SK-MEL-5 (cell line): ENCODE measurements around the gene SRF. TPM values are rescaled to one million over a fixed set of nuclear protein-coding genes. Genes with fewer than 3 reads are reported as not detected.

Experiments
- DNase-seq: peaks from one replicate; pipeline ENCODE4 v3.0.0-alpha.2; 2016; ENCODE audit warnings: low read depth, low spot score
- in situ Hi-C: cut with HindIII; loops from 2 replicates; pipeline ENCODE4 v1.10.0; 2016; ENCODE audit warnings: low sequenced_read_pairs, high pct_unique_total_duplicates, low pct_unique_long_range_greater_than_20kb
- total RNA-seq: library from RNA; depleted of rRNA; stranded (reverse); fragments of >200 nt; shearing (Covaris generic); gene quantifications from 2 replicates; pipeline ENCODE4 v1.2.3, GENCODE V29; 2014

The SRF gene
- total RNA-seq, 1 experiment from 2014 or later = 16.4 TPM

GRCh38 chr6:43199912-43200311 is 28.8 kb downstream of the SRF start:
- in situ Hi-C loops = no loop called here
- DNase-seq = no peak

- in situ Hi-C loops = no loop called here
- no peak for DNase-seq
Observed at GRCh38 chr6:43200541-43200940, 29.5 kb downstream of the SRF start.

- DNase-seq = no peak
- in situ Hi-C loops = no loop called here
Observed at GRCh38 chr6:43202451-43202850, 31.4 kb downstream of the SRF start.

DNA sequence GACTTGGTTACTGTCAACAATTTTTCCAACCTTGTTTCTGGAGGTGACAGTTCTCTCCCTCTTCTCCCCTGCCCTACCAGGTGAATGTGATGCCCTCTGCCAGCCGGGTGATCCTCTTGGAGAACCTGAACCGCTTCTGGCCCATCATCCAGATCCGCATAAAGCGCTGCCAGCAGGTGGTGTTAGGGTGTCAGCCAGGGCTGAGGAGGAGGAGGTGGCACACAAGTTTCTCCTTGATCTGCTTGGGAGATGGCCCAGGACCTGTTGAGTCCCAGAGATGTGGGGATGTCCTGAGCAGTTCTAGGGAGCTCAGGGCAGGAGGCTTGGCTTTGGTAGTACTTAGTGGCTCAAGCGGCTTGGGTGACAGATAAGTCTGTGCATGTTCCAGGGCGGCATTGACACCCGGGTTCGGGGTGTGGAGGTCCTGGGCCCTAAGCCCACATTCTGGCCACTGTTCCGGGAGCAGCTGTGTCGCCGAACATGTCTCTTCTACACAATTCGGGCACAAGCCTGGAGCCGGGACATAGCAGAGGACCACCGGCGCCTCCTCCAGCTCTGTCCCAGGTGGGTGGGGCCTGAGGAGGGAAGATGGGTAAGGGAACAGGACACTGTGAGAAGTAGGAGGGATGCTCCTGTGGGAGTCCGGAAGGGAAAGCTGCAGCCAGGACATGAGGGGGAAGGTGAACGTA is 32.1 kb downstream of the SRF start:
- in situ Hi-C loops = no loop called here
- no peak for DNase-seq

DNA sequence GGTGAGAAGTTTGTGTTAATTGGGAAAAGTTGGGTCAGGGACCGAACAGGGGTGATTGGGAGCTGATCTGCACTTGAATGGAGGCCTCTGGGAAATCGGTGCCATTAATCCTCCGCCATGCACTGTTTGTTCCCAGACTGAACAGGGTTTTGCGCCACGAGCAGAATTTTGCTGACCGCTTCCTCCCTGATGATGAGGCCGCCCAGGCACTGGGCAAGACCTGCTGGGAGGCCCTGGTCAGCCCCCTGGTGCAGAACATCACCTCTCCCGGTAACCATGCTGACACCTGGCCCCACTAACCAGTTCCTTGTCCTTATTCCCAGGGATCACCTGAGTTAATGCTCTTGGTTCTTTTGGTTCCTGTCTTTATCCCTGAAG is 32.6 kb downstream of the SRF start:
- in situ Hi-C loops = no loop called here
- no peak for DNase-seq

- DNase-seq = no peak
Observed at GRCh38 chr6:43204271-43205105, 33.4 kb downstream of the SRF start.

GRCh38 chr6:43205849-43206248 is 34.8 kb downstream of the SRF start:
- DNase-seq = no peak
- in situ Hi-C loops = no loop called here

More at GRCh38 chr6:43204271-43205105, 33.4 kb downstream of the SRF start:
- in situ Hi-C loops = no loop called here

GRCh38 chr6:43207286-43207685 is 36.2 kb downstream of the SRF start:
- in situ Hi-C loops = no loop called here
- no peak for DNase-seq

- no peak for DNase-seq
- in situ Hi-C loops = no loop called here
Observed at GRCh38 chr6:43211955-43212354, 40.9 kb downstream of the SRF start.

DNA sequence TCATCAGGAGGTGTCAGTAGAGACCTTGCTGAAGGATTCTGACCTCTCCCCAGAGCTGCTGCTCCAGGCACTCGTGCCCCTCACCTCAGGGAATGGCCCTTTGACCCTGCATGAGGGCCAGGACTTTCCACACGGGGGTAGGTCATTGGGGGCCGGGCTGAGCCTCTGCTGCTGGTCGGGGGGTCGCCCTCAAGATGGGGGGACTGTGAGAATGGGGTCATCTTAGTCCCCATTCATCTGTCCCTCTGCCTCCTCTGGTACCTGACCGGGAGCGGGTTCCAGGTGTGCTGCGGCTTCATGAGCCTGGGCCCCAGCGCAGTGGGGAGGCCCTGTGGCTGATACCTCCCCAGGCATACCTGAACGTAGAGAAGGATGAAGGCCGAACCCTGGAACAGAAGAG is 42.4 kb downstream of the SRF start:
- in situ Hi-C loops = no loop called here
- no peak for DNase-seq

DNA sequence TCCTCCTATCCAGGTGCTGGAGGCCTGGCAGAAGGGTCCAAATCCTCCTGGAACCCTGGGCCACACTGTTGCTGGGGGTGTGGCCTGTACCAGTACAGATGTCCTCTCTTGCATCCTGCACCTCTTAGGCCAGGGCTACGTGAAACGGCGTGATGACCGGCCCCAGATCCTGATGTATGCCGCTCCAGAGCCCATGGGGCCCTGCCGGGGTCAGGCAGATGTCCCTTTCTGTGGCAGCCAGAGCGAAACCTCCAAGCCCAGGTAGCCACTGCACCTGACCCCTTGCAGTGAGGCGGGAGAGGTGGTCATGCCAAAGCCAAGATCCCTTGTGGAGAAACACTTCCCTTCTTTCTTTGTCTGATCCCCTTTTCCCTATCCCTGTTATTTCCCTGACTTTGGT is 44.0 kb downstream of the SRF start:
- in situ Hi-C loops = no loop called here
- no peak for DNase-seq

GRCh38 chr6:43216200-43216599 is 45.1 kb downstream of the SRF start:
- DNase-seq = no peak
- in situ Hi-C loops = no loop called here

DNA sequence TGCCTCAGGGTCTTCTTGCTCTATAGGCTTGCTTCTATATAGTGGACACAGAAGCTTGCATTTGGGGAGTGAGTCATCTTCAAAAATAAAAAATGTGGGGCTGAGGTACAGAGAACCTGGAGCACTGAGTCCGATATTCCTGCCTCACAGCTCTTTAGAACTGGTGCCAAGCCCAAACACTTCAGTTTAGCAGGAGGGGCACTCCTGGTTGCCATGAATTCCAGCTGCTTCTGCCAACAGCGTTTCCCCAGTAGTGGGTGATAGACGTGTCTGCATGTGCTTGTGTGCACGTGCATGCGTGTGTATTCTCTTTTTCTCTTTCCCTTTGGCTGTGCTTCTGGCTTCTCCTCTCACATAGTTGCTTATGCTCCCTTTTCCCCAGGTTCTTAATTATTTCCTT is 46.3 kb downstream of the SRF start:
- in situ Hi-C loops = no loop called here
- no peak for DNase-seq

DNA sequence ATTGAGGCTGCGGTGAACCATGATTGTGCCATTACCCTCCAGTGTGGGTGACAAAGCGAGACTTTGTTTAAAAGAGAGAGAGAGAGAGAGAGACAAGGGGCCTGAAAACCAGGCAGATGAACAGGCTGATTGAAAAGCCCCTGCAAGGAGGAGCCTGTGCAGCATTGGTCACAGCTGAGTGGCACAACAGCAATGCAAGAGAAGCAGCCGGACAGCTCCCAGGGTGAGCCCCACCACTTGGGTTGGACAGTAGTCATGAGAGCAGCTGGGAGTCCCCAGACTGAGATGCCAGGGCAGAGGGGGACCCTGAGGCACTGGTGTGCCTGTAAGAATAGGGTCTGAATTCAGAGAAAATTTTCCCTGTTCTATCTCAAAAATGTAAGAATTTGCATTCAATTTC is 48.0 kb downstream of the SRF start:
- no peak for DNase-seq
- in situ Hi-C loops = no loop called here

- no peak for DNase-seq
- in situ Hi-C loops = no loop called here
Observed at GRCh38 chr6:43219814-43220213, 48.7 kb downstream of the SRF start.

GRCh38 chr6:43220439-43220951 is 49.4 kb downstream of the SRF start:
- in situ Hi-C loops = no loop called here
- no peak for DNase-seq

DNA sequence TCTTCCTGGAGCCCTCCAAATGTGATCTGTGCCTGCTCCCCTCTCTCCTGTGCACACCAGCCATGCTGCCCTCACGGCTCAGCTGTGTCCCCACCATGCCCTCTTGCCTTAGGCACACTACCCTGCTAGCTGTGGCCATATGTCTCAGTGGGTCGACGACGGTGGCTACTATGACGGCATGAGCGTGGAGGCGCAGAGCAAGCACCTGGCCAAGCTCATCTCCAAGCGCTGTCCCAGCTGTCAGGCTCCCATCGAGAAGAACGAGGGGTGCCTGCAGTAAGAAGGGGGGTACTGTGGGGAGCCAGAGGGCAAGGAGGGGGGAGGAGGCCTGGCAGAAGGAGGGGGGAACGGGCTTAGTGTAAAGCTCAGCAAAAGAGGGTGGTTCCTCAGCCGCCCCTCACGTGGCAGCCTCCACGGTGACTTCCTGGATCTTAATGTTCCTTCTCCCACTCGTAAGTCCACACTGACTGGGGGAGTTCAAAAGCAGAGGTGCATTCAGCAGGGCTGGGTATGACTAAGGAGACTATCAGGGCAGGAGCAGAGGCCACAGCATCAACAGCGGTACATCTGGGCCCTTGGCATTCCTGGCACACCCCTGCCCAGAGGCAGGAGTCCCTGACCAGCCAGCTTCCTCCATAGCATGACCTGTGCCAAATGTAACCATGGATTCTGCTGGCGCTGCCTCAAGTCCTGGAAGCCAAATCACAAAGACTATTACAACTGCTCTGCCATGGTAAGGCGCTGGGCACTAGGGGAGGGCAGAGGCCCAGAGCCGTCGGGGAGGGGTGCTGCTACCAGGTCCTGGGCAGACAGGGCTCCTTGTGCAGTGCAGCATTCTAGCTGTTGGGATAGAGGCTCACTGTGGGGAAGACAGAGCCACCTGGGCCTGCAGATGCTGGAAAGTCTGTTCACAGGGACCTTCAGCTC is 50.2 kb downstream of the SRF start:
- no peak for DNase-seq
- in situ Hi-C loops = no loop called here
